Psoas muscle (tissue), 8 donors: ENCODE data around the gene CCDC92. TPM values are rescaled to one million over a fixed set of nuclear protein-coding genes. Genes with fewer than 3 reads are reported as not detected.

ENCODE experiments used
- ATAC-seq, 4 donors: fragments of 200-7000 bp; cut with Tn5 transposase; one replicate each; pipeline ENCODE4 v1.9.1; 2020; ENCODE audit warnings: moderate library complexity in 3 of 4, mild to moderate bottlenecking in 2 of 4
- DNase-seq, 2 donors: peaks; one replicate each; pipeline ENCODE4 v3.0.0-alpha.2; 2020
- H3K27ac ChIP-seq: fragments of 200-600 bp; one replicate; pipeline ENCODE4 v1.8.0; 2022
- H3K27me3 ChIP-seq, 3 donors: fragments of 200-600 bp in 1 of 3; one replicate each; pipeline versions ENCODE4 v1.6.1 to v1.8.0; 2013 to 2022; ENCODE audit warnings: low read length in 2 of 3, mild to moderate bottlenecking in 2 of 3, moderate library complexity in 1 of 3; ENCODE audit not compliant: insufficient read depth in 3 of 3
- H3K36me3 ChIP-seq, 2 donors: fragments of 200-600 bp in 1 of 2; one replicate each; pipeline versions ENCODE4 v1.6.1 to v1.8.0; 2013 to 2022; ENCODE audit warnings: low read depth in 1 of 2, mild to moderate bottlenecking in 1 of 2, moderate library complexity in 1 of 2; ENCODE audit not compliant: insufficient read depth in 1 of 2
- H3K4me1 ChIP-seq: fragments of 200-600 bp; one replicate; pipeline ENCODE4 v1.8.0; 2022
- H3K4me3 ChIP-seq: fragments of 200-600 bp; one replicate; pipeline ENCODE4 v1.8.0; 2022; ENCODE audit warnings: mild to moderate bottlenecking
- H3K9me3 ChIP-seq: fragments of 200-600 bp; one replicate; pipeline ENCODE4 v1.8.0; 2022
- CTCF ChIP-seq: fragments of 200-600 bp; IDR thresholded peaks from one replicate; pipeline ENCODE4 v1.8.0; 2022; ENCODE audit warnings: antibody characterized with exemption
- WGBS, 3 donors: extraction: QIAGEN DNeasy Blood & Tissue Kit; methylation state at CpG; one replicate each; pipeline versions ENCODE4 v1.1.6 to v1.1.7; 2013; 5-methylcytosine and 5-hydroxymethylcytosine counted together
- intact Hi-C, 2 donors: fragments of 100-400 bp; cut with DNase I; formaldehyde crosslinking; loops; one replicate each; pipeline versions ENCODE4 v1.11.0 to v1.14.2; 2022
- polyA plus RNA-seq, 3 donors: library from polyadenylated mRNA; stranded (reverse); fragments of 200-250 nt; gene quantifications; one replicate each; pipeline ENCODE4 v1.2.3, GENCODE V29; 2013
- total RNA-seq, 4 donors: library from RNA; stranded (reverse); fragmentation: NEBNext Ultra II Directional in 2 of 4; extraction: Animal tissue kit (Norgen Biotek cat#: 25700) in 2 of 4; gene quantifications; one replicate each; pipeline versions ENCODE4 v1.2.1 to v1.2.4, GENCODE V29; 2021 to 2023
- donor health status: healthy with polysubstance abuse.
- donor health status: DM: no; HTN: no; CAD: no; lungs with moderate emphysema.
- donor health status: Bipolar disorder and iron deficiency.
- donor health status: healthy.
- donor health status: DM: yes; HTN: yes; CAD: no.
- donor health status: DM: no; HTN: no; CAD: no.
- donor health status: DM: no; HTN: no; CAD: no.
- donor health status: DM: yes; HTN: yes; CAD: no.

The CCDC92 gene
- total and polyA plus RNA-seq, 7 donors: 27.9 to 83.2 (median 41.1) TPM

- no peak overlapping the region for H3K4me3 ChIP-seq
- DNase-seq (no peak), ATAC-seq (no peak)
- WGBS, 3 donors: 71 to 84% (median 72%) methylated on average over 12 of the region's 12 CpGs
- H3K27ac ChIP-seq: no peak overlapping the region
- intact Hi-C loops: loop anchor here in 1 of 2 donors (10.0 kb wide), 1 partner anchor 237 kb away; no protein-coding TSS in a partner anchor
- H3K36me3 ChIP-seq: no peaks in the 10 kb centered on the region
- no peaks in the 10 kb centered on the region for H3K27me3 ChIP-seq
- H3K9me3 ChIP-seq: no peaks in the 10 kb centered on the region
- no peak for TF ChIP-seq CTCF
- no peaks in the 10 kb centered on the region for H3K4me1 ChIP-seq
These were observed 10.9 kb downstream of the CCDC92 start for GRCh38 chr12:123961585-123962345.

GRCh38 chr12:123960856-123961255, 11.8 kb downstream of the CCDC92 start:
- H3K9me3 ChIP-seq: no peaks in the 10 kb centered on the region
- ATAC-seq: no peak
- intact Hi-C loops: loop anchor here in 1 of 2 donors (10.0 kb wide), 1 partner anchor 236 kb away; no protein-coding TSS in a partner anchor
- H3K27me3 ChIP-seq: no peaks in the 10 kb centered on the region
- no peaks in the 10 kb centered on the region for H3K36me3 ChIP-seq
- no peak for TF ChIP-seq CTCF
- H3K27ac ChIP-seq: no peak overlapping the region
- no peak overlapping the region for H3K4me3 ChIP-seq
- H3K4me1 ChIP-seq: no peaks in the 10 kb centered on the region
- 85 to 91% (median 89%) methylated on average over 4 of the region's 4 CpGs for WGBS, 3 donors
- no peak for DNase-seq

- Histone ChIP-seq H3K9me3 (no peaks in the 10 kb centered on the region), H3K36me3 (no peaks in the 10 kb centered on the region), H3K27ac (no peak overlapping the region), H3K27me3 (no peaks in the 10 kb centered on the region), H3K4me3 (no peak overlapping the region), H3K4me1 (no peaks in the 10 kb centered on the region)
- DNase-seq (no peak), ATAC-seq (no peak)
- 87 to 90% (median 87%) methylated on average over 9 of the region's 9 CpGs for WGBS, 3 donors
- TF ChIP-seq CTCF: no peak
- intact Hi-C loops: loop anchor here in 1 of 2 donors (10.0 kb wide), 1 partner anchor 235 kb away; no protein-coding TSS in a partner anchor
These were observed 12.4 kb downstream of the CCDC92 start for GRCh38 chr12:123960029-123960735.

- ATAC-seq: no peak
- intact Hi-C loops: no loop called here
- Histone ChIP-seq H3K27me3 (no peaks in the 10 kb centered on the region), H3K4me1 (no peaks in the 10 kb centered on the region), H3K27ac (no peak overlapping the region), H3K9me3 (no peaks in the 10 kb centered on the region), H3K36me3 (no peaks in the 10 kb centered on the region), H3K4me3 (no peak overlapping the region)
- WGBS, 3 donors: 80 to 88% (median 84%) methylated on average over 9 of the region's 9 CpGs
- DNase-seq: no peak
- no peak for TF ChIP-seq CTCF
These were observed 13.8 kb downstream of the CCDC92 start for GRCh38 chr12:123958876-123959275.
